Panc1 (cell line): ENCODE results near the gene ZMAT3.
"Not testable (repeated sequence)": the region's sequence is repeated elsewhere in the genome, so short reads cannot be mapped to it uniquely, and the experiment has no call there.

Experiments used
- CTCF ChIP-seq: fragments of 450-650 bp; IDR thresholded peaks from 2 replicates; pipeline ENCODE4 v1.5.1; 2017; ENCODE audit warnings: mild to moderate bottlenecking
- REST ChIP-seq, 2 experiments: IDR thresholded peaks; 2 replicates each; pipeline ENCODE4 v1.6.1; 2011 to 2012; ENCODE audit warnings: low read depth in 2 of 2, control low read depth in 1 of 2, low read length in 1 of 2, mild to moderate bottlenecking in 1 of 2, moderate library complexity in 1 of 2; ENCODE audit not compliant: insufficient read depth in 1 of 2

DNA sequence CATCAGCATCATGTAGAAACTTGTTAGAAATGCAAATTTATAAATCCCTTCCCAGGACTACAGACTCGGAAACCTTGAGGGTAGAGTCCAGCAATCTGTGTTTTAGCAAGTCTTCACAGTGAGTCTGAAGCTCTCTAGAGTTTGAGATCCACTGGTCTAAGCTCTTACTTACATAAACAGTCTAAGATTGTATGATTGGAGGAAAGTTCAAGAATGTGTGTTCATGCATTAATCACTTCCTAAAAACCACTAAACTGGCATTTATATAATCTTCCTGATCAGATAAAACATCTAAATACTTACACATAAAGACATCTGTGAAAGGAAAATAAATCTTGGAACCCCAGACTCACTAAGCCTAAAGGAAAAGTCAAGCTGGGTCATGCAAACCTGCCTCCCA lies 43.8 kb upstream of the ZMAT3 start:
- not testable (repeated sequence) for TF ChIP-seq CTCF; REST (IDR thresholded peaks at IDR 0.05; ENCODE audit: insufficient read depth in 1 of 2, low read depth in 2 of 2, low read length in 1 of 2)
